Activated CD8-positive, alpha-beta T cell treated with anti-CD3 and anti-CD28 coated beads, Interleukin-2, amount 10 ng/mL, durations not matched to agents 7 days and 5 days (primary cell): ENCODE results near the gene NOP14. TPM values are rescaled to one million over a fixed set of nuclear protein-coding genes. Genes with fewer than 3 reads are reported as not detected.
"Not testable (repeated sequence)": the region's sequence is repeated elsewhere in the genome, so short reads cannot be mapped to it uniquely, and the experiment has no call there.

Experiments used
- ATAC-seq: fragments of 150-1000 bp; cut with Tn5 transposase; one replicate; pipeline ENCODE4 v1.10.0; 2021; ENCODE audit warnings: moderate library complexity
- CTCF ChIA-PET: fragments of 350-600 bp; sonication (Branson Sonifier 250); formaldehyde crosslinking; loops from one replicate; lab custom pipeline; 2021; ENCODE audit warnings: antibody characterized with exemption; lab: Charles Lee
- POLR2A ChIA-PET: fragments of 350-600 bp; sonication (Branson Sonifier 250); formaldehyde crosslinking; loops from one replicate; lab custom pipeline; 2021; ENCODE audit warnings: antibody characterized with exemption; lab: Charles Lee
- DNase-seq: peaks from one replicate; pipeline ENCODE4 v3.0.0-alpha.2; 2020
- H3K27ac Mint-ChIP-seq: one replicate; pipeline ENCODE4 v1.8.0; 2021; ENCODE audit warnings: mild to moderate bottlenecking, mixed read lengths
- H3K27me3 Mint-ChIP-seq: one replicate; pipeline ENCODE4 v1.8.0; 2021; ENCODE audit warnings: low read depth, mixed read lengths
- H3K36me3 Mint-ChIP-seq: one replicate; pipeline ENCODE4 v1.8.0; 2021; ENCODE audit warnings: low read depth, mixed read lengths
- H3K4me1 Mint-ChIP-seq: one replicate; pipeline ENCODE4 v1.8.0; 2021; ENCODE audit warnings: low read depth, mixed read lengths
- H3K4me3 Mint-ChIP-seq: one replicate; pipeline ENCODE4 v1.8.0; 2021; ENCODE audit warnings: mild to moderate bottlenecking, mixed read lengths
- H3K9me3 Mint-ChIP-seq: one replicate; pipeline ENCODE4 v1.8.0; 2022; ENCODE audit warnings: mixed read lengths; ENCODE audit not compliant: insufficient read depth
- total RNA-seq, 2 experiments: library from RNA; stranded (reverse); gene quantifications; one replicate each; pipeline ENCODE4 v1.2.3, GENCODE V29; 2021

The NOP14 gene
- total RNA-seq, 2 experiments from 2014 or later = 47.6 to 52.3 TPM

DNA sequence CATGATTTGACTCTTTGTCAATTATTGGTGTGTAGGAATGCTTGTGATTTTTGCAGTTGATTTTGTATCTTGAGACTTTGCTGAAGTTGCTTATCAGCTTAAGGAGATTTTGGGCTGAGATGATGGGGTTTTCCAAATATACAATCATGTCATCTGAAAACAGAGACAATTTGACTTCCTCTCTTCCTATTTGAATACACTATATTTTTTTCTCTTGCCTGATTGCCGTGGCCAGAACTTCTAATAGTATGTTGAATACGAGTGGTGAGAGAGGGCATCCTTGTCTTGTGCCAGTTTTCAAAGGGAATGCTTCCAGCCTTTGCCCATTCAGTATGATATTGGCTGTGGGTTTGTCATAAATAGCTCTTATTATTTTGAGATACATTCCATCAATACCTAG is 44.9 kb downstream of the NOP14 start:
- H3K27me3 Mint-ChIP-seq, CTCF ChIA-PET, H3K27ac Mint-ChIP-seq, DNase-seq, ATAC-seq, H3K9me3 Mint-ChIP-seq, POLR2A ChIA-PET, H3K4me3 Mint-ChIP-seq: not testable (repeated sequence)
- Mint-ChIP-seq H3K4me1 (peaks cover 54% of the 10 kb centered on the region), H3K36me3 (peaks cover 84% of the 10 kb centered on the region)

DNA sequence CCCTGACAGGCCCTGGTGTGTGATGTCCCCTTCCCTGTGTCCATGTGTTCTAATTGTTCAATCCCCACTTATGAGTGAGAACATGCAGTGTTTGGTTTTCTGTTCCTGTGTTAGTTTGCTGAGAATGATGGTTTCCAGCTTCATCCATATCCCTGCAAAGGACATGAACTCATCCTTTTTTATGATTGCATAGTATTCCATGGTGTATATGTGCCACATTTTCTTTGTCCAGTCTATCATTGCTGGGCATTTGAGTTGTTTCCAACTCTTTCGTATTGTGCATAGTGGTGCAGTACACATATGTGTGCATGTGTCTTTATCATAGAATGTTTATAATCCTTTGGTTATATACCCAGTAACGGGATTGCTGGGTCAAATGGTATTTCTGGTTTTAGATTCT is 46.5 kb downstream of the NOP14 start:
- CTCF ChIA-PET, DNase-seq, H3K4me3 Mint-ChIP-seq, POLR2A ChIA-PET, H3K27me3 Mint-ChIP-seq, H3K9me3 Mint-ChIP-seq, ATAC-seq: not testable (repeated sequence)
- H3K27ac Mint-ChIP-seq = peak overlapping the region; percentile 28
- peaks cover 40% of the 10 kb centered on the region for H3K4me1 Mint-ChIP-seq
- peaks cover 78% of the 10 kb centered on the region for H3K36me3 Mint-ChIP-seq

DNA sequence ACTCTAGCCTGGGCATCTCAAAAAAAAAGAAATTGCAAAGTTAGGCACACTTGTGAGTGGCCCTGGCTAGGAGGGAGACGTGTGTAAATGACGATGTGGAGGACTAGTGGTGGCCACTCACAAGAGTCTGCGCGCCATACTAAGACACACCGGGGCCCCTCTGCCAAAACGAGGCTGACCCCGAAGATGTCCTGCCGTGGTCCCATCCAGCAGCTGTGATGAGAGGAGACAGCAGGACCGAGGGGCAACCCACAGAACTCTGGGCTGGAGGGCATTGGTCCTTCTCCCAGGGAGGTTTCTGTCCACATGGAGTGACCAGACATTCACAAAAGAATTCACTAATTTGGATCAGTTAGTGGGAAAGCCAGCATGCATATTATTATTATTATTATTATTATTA is 47.4 kb downstream of the NOP14 start:
- Mint-ChIP-seq H3K9me3 (peaks cover 8% of the 10 kb centered on the region), H3K4me3 (no peak overlapping the region), H3K4me1 (peaks cover 32% of the 10 kb centered on the region), H3K27ac (no peak overlapping the region), H3K27me3 (no peaks in the 10 kb centered on the region), H3K36me3 (peaks cover 77% of the 10 kb centered on the region)
- ATAC-seq (no peak), DNase-seq (no peak)
- CTCF ChIA-PET = interaction anchor here (1.2 to 1.4 kb wide), 2 partner anchors 38 to 152 kb away, joined by 3 to 5 read pairs; no protein-coding TSS in a partner anchor
- POLR2A ChIA-PET = no interaction called here

DNA sequence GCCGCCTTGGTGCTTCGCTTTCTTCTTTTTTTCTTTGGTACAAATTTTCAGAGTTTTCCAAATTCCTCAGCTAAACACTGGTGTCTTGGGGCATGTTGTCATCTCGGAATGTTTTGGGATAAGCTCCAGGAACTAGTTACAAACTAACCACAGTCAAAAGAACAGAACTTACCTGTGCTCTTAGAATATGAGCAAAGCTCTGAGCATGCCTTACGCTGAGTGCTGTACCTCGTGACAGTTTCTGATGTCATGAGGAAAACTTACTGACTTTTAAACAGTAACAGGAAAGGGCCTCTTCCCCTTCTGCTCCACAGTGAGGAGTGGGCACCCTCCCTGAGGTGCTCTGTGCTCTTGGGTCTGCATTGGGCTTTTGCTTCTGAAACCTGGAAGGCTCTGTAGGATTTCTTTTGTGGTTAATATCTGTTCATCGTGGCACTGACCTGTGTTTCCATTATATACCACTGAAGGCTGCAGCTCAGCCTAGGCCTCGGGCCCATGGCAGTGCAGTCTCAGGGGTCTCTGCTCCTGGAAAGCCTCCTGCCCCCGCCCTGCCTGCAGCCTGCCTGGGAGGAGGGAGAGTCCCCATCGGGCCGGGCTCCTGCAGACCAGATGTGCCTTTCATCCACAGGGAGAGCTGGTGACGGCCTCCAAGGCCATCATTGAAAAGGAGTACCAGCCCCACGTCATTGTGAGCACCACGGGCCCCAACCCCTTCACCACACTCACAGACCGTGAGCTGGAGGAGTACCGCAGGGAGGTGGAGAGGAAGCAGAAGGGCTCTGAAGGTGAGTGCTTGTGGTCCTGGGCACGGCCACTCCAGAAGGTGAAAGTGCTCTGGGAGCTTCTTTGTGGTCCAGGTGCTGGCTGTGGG is 48.7 kb downstream of the NOP14 start:
- ChIA-PET CTCF (interaction anchor here (0.7 to 1.4 kb wide), 5 partner anchors 9 to 151 kb away, joined by 3 to 5 read pairs (median 3); no protein-coding TSS in a partner anchor), POLR2A (interaction anchor here (0.8 kb wide), 1 partner anchor 158 kb away, joined by 3 read pairs; no protein-coding TSS in a partner anchor)
- H3K36me3 Mint-ChIP-seq = peaks cover 71% of the 10 kb centered on the region
- H3K27me3 Mint-ChIP-seq = no peaks in the 10 kb centered on the region
- H3K27ac Mint-ChIP-seq = peak overlapping the region; percentile 49
- ATAC-seq = peak; percentile 82
- H3K4me1 Mint-ChIP-seq = peaks cover 28% of the 10 kb centered on the region
- H3K9me3 Mint-ChIP-seq = peaks cover 3% of the 10 kb centered on the region
- DNase-seq = peak; percentile 64
- H3K4me3 Mint-ChIP-seq = peak overlapping the region; percentile 3

DNA sequence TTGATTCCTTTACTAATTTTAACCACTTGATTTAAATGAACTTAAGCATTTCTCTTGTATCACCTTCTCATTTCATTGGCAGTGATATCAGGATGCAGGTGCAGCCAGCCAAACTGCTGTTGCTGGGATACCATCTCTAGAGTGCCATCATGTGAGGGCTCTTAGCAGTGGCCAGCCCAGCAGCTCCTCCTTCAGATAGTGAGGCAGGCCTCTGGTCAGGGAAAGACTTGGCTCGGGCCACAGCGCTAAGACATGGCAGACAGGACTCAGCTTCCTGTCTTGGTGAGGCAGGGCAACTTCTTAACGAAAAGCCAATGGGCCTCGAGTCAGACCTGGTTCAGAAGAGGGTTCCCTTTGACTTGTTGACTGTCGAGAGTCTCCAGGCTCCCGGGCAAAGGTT is 50.0 kb downstream of the NOP14 start:
- H3K27ac Mint-ChIP-seq = no peak overlapping the region
- H3K36me3 Mint-ChIP-seq = peaks cover 72% of the 10 kb centered on the region
- DNase-seq = no peak
- ATAC-seq = no peak
- no peaks in the 10 kb centered on the region for H3K9me3 Mint-ChIP-seq
- H3K4me3 Mint-ChIP-seq = no peak overlapping the region
- no peaks in the 10 kb centered on the region for H3K27me3 Mint-ChIP-seq
- ChIA-PET POLR2A (no interaction called here), CTCF (no interaction called here)
- H3K4me1 Mint-ChIP-seq = peaks cover 26% of the 10 kb centered on the region

DNA sequence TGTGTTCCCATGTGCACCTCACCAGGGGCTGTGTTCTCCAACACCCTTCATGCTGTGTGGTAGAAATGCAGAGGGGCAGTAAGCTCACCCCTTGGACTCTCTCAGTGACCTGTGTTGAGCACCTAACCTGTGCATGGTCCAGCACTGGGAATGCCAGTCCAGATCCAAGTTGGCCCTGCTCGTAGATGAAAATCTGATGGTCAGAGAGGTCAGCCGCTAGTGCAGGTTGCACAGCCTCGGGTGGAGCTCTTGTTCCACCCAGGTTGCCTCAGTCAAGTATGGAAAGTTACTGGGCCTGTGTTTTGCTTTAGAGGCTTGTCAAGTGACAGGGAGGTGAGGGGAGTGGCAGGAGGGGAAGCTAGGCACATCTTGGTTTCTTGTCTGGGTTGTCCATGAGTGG is 51.3 kb downstream of the NOP14 start:
- POLR2A ChIA-PET = no interaction called here
- no peaks in the 10 kb centered on the region for H3K9me3 Mint-ChIP-seq
- ATAC-seq = no peak

DNA sequence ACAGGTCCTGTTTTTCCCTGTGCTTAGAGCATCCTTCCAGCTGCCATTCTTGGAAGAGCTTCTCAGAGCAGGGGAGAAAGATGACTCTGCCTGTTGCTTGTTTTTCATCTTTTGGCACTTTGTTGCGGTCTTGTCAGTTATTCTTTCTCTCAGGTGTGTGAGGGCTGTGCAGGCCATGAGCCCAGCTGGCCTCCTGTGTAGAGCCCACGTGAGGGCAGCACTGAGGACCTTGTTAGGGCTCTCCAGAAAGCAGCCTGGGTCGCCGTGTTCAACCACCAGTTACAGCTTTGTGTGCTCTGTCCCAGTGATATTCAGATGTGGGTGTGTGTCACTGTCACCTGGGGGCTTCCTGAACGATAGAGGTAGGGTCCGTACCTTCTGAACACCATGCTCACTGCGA is 52.8 kb downstream of the NOP14 start:
- ATAC-seq = no peak
- Mint-ChIP-seq H3K36me3 (peaks cover 74% of the 10 kb centered on the region), H3K4me3 (no peak overlapping the region), H3K4me1 (peaks cover 41% of the 10 kb centered on the region), H3K27ac (no peak overlapping the region), H3K27me3 (no peaks in the 10 kb centered on the region), H3K9me3 (no peaks in the 10 kb centered on the region)
- POLR2A ChIA-PET = interaction anchor here (0.6 kb wide), 1 partner anchor 206 kb away, joined by 3 read pairs; no protein-coding TSS in a partner anchor
- no peak for DNase-seq
- CTCF ChIA-PET = no interaction called here

More for the DNA sequence above, 51.3 kb downstream of the NOP14 start:
- Mint-ChIP-seq H3K27me3 (no peaks in the 10 kb centered on the region), H3K4me3 (no peak overlapping the region), H3K27ac (no peak overlapping the region), H3K4me1 (peaks cover 26% of the 10 kb centered on the region), H3K36me3 (peaks cover 71% of the 10 kb centered on the region)
- CTCF ChIA-PET = no interaction called here
- no peak for DNase-seq

DNA sequence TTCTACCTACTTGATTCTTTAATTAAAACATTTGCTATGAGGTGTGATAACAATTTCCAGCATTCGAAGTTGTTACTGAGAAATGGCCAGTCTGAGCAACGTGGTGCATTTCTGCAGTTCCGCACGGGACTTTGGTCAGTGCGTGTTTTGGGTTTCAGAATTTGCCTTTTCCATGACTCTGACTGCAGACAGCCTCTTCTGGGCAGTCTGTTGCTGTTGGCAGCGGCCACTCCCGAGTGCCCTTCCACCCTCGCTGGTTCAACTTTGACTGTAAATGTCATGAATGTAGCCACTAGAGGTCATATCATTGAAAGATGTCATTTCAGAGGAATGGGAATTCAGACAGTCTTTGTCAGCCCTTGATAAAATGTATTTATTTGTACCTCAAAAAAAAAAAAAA is 53.6 kb downstream of the NOP14 start:
- CTCF ChIA-PET = no interaction called here

DNA sequence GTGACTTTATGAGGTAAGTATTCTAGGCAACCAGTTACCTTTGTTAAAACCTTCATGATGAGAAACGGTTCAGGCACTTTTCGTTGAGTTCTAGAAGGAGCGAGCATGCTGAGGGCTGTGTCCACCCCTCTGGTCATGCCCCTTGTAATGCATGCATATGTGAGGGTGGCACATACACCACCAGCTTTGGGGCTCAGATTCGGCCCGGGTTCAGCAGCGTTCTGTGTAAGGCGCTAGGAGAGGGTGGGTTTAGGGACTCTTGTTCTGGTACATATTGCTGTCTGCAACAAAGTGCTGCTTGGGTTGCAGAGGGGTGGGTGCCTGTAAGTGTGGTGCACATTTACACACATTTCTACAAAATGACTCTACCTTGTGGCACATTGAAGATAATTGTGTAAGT is 54.5 kb downstream of the NOP14 start:
- ATAC-seq (no peak), DNase-seq (no peak)
- Mint-ChIP-seq H3K9me3 (no peaks in the 10 kb centered on the region), H3K36me3 (peaks cover 71% of the 10 kb centered on the region), H3K4me3 (no peak overlapping the region), H3K27ac (no peak overlapping the region), H3K4me1 (peaks cover 28% of the 10 kb centered on the region), H3K27me3 (no peaks in the 10 kb centered on the region)
- CTCF ChIA-PET = no interaction called here
- POLR2A ChIA-PET = no interaction called here

More for the DNA sequence above, 53.6 kb downstream of the NOP14 start:
- Mint-ChIP-seq H3K4me3 (no peak overlapping the region), H3K9me3 (no peaks in the 10 kb centered on the region), H3K27me3 (no peaks in the 10 kb centered on the region), H3K36me3 (peaks cover 72% of the 10 kb centered on the region), H3K27ac (no peak overlapping the region), H3K4me1 (peaks cover 34% of the 10 kb centered on the region)
- POLR2A ChIA-PET = interaction anchor here (0.5 kb wide), 1 partner anchor 60 kb away, joined by 3 read pairs; no protein-coding TSS in a partner anchor
- no peak for DNase-seq
- no peak for ATAC-seq

DNA sequence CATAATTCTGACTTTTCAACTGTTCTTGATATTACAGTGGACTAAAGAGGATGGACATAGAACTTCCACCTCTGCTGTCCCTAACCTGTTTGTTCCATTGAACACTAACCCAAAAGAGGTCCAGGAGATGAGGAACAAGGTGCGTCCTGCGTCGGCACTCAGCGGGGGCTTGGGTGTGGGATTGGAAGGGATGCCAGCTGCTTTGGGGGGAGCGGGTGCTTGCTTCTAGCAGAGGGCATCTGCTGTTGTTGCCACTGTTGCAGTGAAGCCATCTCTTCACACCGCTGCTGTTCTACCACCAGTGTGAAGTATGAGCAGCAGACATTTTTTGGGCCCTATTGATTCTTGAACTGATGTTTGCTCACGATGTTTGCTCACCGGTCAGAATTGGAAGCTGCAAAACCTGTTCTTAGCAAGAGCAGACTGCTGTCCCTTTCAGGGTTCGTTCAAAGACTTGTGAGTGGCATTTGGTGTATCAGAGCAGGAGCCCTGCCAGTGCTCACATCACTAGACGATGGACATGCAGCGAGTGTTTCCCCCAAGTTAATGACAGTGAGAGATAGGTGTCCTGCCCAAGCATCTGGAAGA is 55.4 kb downstream of the NOP14 start:
- peaks cover 22% of the 10 kb centered on the region for H3K4me1 Mint-ChIP-seq
- CTCF ChIA-PET = no interaction called here
- no peak for ATAC-seq

DNA sequence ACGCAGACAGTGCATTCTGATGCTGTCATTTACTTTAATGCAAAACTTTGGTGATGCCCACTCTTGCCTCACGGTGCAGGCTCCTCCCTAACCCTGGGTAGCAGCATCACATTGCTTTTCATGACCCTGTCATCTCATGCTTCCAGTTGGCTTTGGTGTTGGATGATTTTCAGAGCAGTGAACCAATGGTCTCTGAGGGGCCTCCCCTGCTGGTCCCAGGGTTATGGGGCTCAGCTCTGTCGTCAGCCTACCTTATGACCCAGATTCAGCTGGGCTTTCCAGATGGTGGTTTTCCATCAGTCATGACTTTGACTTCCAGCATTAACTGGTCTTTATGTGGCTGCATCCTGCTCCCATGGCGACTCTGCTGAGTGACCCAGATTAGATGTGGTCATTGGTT is 56.0 kb downstream of the NOP14 start:
- H3K36me3 Mint-ChIP-seq = peaks cover 72% of the 10 kb centered on the region
- ChIA-PET CTCF (interaction anchor here (0.7 kb wide), 1 partner anchor 47 kb away, joined by 3 read pairs; no protein-coding TSS in a partner anchor), POLR2A (no interaction called here)
- no peak for DNase-seq
- ATAC-seq = no peak
- peak overlapping the region; percentile 34 for H3K27ac Mint-ChIP-seq
- peaks cover 22% of the 10 kb centered on the region for H3K4me1 Mint-ChIP-seq
- no peaks in the 10 kb centered on the region for H3K9me3 Mint-ChIP-seq
- H3K4me3 Mint-ChIP-seq = no peak overlapping the region
- H3K27me3 Mint-ChIP-seq = no peaks in the 10 kb centered on the region

More for the DNA sequence above, 55.4 kb downstream of the NOP14 start:
- no peak for DNase-seq
- peaks cover 72% of the 10 kb centered on the region for H3K36me3 Mint-ChIP-seq
- no peaks in the 10 kb centered on the region for H3K27me3 Mint-ChIP-seq
- POLR2A ChIA-PET = interaction anchor here (0.8 kb wide), 1 partner anchor 8 kb away, joined by 3 read pairs; no protein-coding TSS in a partner anchor
- H3K4me3 Mint-ChIP-seq = no peak overlapping the region
- H3K27ac Mint-ChIP-seq = no peak overlapping the region
- H3K9me3 Mint-ChIP-seq = no peaks in the 10 kb centered on the region

DNA sequence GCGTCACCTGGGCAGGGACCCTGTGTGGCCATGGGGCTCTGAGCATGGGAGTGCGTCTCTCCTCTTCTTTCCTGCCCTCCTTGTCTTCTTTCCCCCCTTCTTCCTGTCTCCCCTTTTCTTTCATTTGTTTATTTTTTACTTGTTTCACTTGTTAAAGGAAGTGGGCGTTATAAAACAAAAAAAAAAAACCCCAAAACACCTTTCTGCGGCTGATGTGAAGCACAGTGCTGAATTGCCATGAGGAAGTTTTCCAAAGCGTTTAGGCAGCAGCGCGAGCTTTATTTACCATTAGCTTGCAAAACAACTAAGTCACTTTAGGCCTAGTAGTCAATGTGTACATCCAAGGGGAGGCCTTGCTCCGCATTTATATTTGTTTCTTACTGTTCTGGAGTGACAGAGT is 57.0 kb downstream of the NOP14 start:
- Mint-ChIP-seq H3K4me3 (peak overlapping the region; percentile 34), H3K27ac (peak overlapping the region; percentile 62), H3K27me3 (no peaks in the 10 kb centered on the region), H3K9me3 (no peaks in the 10 kb centered on the region), H3K4me1 (peaks cover 22% of the 10 kb centered on the region), H3K36me3 (peaks cover 72% of the 10 kb centered on the region)
- peak; percentile 46 for ATAC-seq
- no peak for DNase-seq
- ChIA-PET CTCF (interaction anchor here (0.9 kb wide), 1 partner anchor 143 kb away, joined by 3 read pairs; no protein-coding TSS in a partner anchor), POLR2A (no interaction called here)
